Right kidney (tissue), 1 donor: ENCODE measurements around the gene IL21R.
"Not testable (repeated sequence)": the region's sequence is repeated elsewhere in the genome, so short reads cannot be mapped to it uniquely, and the experiment has no call there.

Source experiments
- DNase-seq: peaks from one replicate; pipeline ENCODE4 v3.0.0-alpha.2; 2016

The IL21R gene

DNA sequence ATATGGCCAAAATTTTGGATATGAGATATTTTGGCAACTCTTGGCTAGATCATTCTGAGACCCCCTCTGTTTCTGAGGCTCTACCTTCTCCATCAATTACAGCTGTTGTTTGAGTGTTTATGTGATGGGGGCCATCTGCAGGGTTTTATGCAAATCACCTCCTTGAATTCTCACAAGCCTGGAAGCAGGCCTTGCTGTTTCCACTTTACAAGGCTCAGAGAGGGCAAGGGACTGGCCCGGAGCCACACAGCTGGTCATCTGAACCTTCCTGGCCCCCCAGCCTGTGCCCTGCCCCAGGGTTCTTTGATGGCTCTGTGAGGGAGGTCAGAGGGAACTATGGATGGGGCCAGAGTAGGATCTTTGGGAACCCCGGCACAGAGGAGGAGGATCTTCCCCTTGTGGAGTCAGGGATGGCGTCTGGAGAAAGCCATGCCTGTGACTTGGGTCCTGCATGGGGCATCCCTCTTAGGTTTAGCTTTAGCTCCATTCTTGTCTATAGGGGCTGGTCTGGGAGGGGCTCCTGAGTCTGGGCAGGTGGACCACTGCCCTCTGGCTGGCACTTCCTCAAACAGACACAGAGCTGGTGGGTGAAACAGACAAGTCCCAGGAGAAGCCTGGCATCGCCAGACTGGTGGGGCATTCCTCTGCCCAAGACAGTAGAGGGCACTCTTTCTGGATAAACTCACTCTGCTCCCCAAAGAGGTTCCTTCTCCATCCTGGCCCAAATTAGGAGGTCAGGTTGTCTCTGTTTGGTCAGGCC, 26.2 kb downstream of the IL21R start:
- no peak for DNase-seq

DNA sequence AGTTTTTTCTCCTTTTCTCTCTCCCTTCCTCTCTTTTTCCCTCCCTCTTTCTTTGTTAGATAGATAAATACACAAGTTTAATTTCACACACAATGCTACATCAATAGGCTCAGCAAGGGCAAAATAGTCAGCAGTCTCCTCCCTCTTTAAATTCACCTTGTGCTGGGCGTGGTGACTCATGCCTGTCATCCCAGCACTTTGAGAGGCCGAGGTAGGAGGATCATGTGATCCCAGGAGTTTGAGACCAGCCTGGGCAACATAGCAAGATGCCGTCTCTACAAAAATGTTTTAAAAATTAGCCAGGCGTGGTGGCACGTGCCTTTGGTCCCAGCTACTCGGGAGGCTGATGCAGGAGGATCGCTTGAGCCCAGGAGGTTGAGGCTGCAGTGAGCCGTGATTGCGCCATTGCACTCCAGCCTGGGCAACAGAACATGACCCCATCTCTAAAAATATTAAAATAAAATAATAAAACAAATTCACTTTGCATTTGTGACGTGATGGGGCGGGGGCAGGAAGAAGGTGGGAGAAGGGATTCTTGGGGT, 27.4 kb downstream of the IL21R start:
- DNase-seq = no peak

DNA sequence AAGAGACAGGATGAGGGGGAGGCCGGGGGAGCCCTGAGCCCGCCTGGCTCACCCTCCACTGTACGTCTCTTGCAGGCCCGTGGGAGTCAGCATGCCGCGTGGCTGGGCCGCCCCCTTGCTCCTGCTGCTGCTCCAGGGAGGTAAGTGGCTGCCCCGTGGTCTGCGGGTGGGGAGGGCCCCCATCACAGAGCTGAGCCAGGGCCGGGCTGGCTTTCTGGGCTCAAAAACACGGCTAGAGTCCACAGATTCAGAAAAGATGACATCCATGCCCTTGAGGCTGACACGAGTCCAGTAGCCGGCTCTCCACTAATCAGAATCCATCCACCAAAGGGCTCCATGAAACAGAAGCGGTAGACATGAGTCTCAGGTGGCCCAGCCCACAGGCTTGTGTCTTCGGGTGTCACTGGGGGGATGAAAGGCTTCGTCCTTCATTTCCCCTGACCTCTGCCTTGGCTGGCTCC, 28.0 kb downstream of the IL21R start:
- DNase-seq = no peak

DNA sequence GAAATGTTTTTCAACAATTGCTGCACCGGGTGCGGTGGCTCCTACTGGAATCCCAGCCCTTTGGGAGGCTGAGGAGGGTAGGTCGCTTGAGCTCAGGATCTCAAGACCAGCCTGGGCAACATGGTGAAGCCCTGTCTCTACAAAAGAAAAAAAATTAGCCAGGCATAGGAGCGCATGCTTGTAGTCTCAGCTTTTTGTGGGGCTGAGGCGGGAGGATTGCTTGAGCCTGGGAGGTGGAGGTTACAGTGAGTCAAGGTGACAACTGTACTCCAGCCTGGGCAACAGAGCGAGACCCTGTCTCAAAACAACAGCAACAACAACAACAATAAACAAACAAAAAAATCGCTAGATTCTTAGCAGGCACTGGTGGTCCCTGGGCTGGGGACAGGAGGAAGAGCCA, 28.5 kb downstream of the IL21R start:
- no peak for DNase-seq

DNA sequence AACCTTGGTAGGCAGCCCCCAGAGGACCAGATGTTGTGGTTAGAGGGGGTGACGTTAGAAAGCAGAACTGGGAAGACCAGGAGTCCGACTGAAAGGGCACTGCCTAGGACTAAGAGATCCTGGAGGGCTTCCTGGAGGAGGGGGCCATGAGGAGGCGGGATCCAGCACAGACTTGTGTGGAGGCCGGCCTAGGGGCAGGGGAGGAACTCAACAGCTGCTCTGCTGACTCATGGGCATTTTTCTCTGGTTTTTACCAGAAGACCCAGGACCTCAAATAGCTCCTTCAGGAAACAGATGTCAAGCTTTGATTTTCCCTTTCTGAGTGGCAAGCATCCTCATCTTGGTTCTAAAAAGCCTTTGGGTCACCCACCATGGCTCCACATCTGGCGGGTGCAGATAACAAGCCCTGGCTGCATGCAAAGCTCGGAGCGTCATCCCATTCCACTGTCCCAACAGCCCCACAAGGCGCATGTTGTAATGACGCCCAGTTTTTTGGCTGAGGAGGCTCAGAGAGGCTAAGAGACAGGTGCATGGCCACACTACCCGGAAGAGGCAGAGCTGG, 29.0 kb downstream of the IL21R start:
- no peak for DNase-seq

DNA sequence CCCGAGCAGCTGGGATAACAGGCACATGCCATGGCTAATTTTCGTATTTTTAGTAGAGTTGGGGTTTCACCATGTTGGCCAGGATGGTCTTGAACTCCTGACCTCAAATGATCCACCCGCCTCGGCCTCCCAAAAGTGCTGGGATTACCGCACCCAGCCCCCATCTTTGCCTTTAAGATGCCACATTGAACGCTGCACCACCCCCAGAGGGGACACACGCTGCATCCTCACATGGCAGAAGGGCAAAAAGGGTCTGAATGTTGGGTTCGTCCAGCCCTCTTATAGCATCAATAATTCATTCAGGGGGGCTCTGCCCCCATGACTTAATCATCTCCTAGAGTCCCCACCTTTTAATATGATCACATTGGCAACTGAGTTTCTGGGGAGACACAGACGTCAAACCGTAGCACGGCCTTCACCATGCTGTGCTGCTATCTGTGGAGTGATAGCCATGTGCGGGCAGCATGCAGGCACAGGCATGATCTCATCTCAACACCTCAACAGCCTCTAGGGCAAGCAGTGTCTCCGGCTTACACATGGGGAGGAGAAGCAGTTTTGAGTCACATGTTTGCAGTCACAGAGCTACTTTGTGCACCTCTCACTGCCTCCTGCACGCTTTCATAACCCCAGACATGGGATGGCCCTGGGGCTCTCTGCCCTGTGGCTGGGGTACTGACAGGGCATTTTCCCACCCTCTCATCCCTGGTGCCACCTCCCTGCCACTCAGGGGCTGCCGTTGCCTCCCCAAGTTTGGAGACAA, 30.0 kb downstream of the IL21R start:
- DNase-seq = no peak

DNA sequence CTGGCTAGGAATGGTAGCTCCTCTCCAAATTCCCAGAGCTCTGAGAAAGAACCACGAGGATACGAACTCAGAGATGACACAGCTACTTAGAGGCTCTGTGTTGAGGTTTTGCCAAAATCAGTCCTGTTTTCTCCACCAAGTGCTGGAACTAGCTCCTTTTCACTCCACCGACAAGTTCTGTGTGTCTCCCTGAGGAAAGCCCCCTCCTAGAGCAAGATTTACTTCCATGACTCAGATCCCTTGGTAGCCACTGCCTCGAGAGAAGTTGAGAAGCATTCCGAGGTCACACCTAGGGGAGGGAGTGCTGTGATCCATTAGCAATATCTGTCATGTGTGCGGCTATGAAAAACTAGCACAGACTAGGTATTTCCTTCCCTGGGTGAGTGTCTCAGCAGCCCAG, 30.6 kb downstream of the IL21R start:
- DNase-seq = no peak

DNA sequence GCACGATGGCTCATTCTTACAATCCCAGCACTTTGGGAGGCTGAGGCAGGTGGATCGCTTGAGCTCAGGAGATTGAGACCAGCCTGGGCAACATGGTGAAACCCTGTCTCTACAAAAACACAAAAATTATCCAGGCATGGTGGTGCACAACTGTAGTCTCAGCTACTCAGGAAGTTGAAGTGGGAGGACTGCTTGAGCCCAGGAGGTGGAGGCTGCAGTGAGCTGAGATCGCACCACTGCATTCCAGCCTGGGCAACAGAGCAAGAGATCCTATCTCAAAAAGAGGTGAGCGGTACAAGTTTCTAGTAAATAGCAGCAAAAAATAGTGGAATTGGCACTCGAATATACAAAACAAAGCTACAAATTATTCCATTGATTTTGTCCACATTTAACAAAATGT, 31.2 kb downstream of the IL21R start:
- not testable (repeated sequence) for DNase-seq

DNA sequence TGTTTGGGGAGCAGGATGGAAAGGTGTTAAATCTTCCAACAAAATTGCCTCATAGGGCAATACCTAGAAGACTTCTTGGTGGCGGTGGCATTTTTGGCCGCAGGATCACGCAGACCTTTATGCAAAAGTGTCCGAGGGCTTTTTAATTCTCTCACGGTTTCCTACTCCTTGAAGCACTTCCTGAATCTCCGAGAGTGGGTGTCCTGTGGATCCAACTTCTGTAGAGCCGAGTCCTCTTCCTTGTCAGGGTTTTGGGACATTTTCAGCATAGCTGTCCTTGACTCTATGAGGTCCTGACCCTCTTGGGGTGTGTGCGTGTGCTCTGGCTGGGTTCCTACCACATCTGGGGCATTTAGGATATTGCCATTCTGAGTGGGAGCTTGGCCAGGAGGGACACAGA, 31.7 kb downstream of the IL21R start:
- DNase-seq = no peak

DNA sequence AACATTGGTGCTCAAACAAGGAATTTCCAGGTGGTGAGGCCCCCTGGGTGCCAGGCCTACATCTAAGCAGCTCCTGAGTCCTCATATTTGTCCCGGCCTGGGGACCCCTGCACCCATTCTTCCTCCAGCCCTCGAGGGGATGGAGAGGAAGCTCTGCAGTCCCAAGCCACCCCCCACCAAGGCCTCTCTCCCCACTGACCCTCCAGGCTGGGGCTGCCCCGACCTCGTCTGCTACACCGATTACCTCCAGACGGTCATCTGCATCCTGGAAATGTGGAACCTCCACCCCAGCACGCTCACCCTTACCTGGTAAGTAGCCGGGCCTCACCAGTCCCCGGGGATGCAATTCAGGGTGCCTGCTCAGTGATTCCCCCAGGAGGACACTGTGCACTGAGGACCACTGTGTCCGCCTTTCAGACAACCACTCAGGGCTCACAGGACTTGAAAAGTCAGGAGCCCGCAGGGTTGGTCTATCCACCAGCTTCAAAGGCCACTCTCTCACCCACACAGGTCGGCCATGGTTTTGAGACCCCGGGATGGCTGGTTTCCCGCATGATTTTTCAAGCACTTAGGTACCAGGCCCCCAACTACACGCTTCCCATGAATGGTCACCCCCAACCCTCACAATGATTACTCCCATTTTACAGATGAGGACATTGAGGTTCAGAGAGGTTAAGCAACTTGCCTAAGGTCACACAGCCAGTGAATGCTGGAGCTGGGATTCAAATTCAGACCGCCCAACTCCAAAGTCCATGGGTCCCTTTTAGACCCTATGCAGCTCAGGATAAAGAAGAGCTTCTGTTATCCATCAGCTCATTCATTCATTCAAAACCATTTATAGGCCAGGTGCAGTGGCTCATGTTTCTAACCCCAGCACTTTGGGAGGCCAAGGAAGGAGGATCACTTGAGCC, 32.4 kb downstream of the IL21R start:
- DNase-seq = no peak

DNA sequence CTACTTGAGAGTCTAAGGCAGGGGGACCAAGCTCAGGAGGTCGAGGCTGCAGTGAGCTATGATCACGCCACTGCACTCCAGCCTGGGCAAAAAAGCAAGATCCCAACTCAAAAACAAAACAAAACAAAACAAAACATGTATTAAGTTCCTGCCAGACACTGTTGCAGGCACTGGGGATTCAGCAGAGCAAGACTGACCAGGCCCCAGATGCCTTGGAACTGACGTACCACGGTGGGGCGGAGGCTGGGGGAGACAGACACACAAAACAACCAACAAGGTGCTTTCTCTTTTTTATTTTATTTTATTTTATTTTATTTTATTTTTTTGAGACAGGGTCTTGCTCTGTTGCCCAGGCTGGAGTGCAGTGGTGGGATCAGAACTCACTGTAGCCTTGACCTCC, 33.2 kb downstream of the IL21R start:
- not testable (repeated sequence) for DNase-seq

DNA sequence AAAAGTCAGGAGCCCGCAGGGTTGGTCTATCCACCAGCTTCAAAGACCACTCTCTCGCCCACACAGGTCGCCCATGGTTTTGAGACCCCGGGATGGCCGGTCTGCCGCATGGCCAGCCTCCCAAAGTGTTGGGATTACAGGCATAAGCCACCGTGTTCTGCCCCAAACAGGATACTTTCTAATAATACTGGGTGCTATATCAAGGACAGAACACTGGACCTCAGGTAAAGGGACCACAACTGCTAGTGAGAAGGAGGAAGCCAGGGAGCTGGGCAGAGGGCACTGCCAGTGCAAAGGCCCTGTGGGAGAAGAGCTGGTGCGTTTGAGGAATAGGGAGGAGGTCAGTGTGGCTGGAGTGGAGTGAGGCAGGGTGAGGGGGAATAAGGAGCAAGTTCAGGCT, 34.1 kb downstream of the IL21R start:
- no peak for DNase-seq

DNA sequence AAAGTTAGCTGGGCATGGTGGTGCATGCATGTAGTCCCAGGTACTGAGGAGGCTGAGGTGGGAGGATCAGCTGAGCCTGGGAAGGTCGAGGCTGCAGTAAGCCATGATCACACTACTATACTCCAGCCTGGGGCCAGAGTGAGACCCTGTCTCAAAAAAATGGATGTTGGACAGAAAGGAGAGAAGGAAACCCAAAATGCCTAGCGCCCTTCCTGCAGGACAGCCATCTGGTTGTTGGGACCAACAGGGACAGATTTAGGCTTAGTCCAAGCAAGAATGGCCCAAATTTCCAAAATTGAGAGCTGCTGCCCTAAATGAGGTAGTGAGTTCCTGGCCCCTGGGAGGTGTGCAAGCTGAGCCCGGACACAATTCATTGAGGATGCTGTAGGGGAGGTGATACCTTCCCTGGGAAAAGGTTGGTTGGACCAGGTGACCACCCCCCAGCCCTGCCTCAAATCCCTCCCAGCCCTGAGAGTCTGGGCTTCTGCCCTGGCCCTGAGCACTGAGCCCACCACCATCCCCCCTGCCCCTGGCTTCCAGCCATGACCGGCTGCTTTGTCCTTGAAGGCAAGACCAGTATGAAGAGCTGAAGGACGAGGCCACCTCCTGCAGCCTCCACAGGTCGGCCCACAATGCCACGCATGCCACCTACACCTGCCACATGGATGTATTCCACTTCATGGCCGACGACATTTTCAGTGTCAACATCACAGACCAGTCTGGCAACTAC, 35.1 kb downstream of the IL21R start:
- no peak for DNase-seq

DNA sequence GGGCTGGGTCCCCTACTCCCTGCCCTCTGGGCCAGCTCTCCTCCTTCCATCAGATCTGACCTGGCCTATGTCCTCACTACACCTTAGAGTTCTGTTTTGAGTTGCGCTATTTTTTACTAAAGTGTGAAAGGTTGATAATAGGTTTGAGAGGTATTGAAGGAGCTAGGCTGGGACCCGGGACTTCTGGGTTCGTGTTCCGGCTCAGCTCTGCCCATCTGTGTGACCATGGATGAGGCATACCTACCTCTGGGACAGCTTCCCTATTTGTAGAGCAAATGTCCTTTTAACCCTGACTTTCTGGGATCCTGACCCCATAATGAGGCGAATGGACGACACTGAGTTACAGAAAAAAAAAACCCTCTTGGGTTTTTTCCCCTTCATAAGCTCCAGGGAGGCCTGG, 36.0 kb downstream of the IL21R start:
- DNase-seq = no peak

DNA sequence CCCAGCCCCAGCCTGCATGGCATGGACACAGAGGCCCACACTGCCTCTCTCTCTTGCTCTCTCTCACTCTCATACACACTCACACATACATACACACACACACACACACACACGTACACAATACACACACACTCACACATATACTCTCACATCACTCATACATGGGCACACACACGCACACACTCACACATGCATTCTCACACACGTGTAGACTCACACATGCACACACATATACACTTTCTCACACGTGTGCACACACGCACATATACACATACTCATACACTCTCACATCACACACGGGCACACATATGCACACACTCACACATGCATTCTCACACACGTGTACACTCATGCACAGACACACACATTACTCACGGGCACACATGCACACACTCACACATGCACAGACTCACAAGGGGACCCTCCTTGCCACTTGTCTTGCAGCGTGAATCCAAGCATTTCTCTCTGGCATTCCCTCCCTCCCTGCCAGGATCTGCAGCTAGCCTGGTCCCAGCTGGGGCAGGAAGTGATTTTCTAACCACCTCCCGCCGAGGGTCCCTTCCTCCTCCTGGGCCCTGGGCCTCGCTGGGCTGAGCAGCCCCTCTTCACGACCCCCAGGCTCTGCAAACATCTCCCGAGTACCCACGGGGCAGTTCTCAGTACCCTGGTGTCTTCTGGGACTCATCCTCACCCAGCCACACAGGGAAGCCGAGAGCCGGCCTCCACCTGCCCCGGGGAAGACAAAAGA, 37.5 kb downstream of the IL21R start:
- DNase-seq = no peak

DNA sequence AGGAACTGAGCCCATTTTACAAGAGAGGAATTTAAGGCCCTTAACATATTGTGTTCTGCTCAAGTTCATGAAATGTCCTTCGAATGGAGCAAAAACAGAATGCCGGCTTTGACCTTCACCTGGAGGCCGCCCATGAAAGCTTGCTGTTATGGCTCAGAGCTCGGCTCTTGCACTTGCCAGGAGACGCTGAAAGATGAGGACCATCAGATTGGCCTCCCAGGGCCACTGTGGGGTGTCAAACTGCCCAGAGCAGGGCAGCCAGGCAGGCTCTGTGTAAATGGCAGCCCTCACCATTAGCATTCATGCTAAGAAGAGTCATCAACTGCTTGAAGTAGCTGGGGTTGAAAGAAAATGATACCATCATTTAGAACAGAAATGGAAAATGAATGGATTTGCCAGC, 39.3 kb downstream of the IL21R start:
- no peak for DNase-seq

DNA sequence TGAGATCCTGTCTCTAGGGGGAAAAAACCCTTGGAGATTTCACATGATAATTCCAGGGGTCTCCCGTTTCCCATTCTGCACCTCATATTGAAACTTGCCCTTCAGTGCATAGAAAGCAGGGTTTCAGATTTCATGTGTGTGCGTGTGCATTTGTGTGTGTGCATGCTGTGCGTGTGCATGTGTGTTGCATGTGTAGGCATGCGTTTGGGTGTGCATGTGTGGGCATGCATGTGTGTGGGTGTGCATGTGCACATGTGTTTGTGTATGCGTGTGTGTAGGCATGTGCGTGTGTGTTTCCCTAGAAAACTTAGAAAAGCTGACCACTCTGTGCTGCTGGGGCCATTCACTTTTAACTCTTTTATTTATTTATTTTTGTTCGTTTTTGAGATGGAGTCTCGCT, 40.0 kb downstream of the IL21R start:
- no peak for DNase-seq

DNA sequence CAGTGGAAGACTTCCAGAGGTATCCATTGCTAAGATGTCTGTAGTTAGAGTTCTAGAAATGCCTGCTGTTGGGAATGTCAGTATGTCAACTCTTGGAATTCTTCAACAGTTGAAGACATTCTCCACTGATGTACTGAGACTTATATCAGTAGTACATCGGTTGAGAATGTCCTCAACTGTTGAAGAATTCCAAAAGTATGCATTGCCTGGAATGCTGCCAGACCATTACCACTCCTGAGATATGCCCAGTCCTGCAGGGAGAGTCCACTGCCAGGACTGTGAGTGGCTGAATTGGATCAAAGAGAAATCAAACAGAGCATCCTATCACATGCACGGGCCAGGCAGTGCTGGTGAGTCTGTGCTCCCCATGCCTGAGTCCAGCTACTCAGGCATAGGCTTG, 42.0 kb downstream of the IL21R start:
- DNase-seq = no peak

DNA sequence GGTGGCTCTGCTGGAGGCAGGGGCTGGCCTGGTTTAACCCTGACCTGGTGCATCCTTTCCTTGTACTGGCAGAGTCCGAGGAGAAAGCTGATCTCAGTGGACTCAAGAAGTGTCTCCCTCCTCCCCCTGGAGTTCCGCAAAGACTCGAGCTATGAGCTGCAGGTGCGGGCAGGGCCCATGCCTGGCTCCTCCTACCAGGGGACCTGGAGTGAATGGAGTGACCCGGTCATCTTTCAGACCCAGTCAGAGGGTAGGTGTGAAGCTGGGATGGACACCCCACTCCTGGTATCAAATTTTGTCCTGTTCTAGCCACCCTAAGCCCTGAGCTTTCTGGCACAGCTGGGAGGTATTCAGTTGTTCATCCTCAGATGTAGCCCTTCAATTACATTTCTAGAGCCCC, 42.5 kb downstream of the IL21R start:
- no peak for DNase-seq

DNA sequence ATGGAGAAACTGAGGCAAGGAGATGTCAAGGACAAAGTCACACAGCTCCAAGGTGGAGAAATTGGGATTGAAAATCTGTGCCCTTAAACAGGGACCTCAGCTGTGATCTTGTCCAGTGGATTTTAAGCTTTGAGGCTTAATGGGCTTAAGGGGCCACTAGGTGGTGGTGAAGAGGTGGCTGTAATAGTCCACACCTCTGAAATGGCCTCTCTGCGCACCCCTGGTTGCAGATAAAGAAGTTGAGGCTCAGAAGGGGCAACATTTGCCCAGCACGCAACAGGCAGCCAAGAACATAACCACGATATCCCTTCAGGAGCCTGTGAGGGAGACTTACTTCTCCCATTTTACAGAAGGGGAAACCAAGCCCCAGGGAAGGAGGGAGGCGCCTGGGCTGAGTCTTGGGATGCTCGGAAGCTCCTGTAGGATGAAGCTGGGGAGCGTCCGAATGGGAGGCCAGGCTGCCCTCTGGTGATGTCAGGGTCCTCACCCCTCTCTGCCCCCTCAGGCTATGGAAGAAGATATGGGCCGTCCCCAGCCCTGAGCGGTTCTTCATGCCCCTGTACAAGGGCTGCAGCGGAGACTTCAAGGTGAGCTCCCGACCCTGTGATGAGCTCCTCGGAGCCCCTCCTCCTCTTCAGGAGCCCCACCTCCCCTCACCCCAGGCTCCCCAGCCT, 43.7 kb downstream of the IL21R start:
- no peak for DNase-seq
